ENCODE measurements around the gene PLCD4. TPM values are rescaled to one million over a fixed set of nuclear protein-coding genes. Genes with fewer than 3 reads are reported as not detected.
A peak's percentile ranks its signal among the peaks of the same experiment; 100 is the strongest.

Gene PLCD4
- total RNA-seq, 1 donor from 2014 or later = 1.9 TPM

- Histone ChIP-seq H3K4me3 (peak overlapping the region; percentile 75 to 89), H3K4me1 (peaks cover 5 to 26% of the 10 kb centered on the region in 2 donors), H3K9me3 (no peaks in the 10 kb centered on the region), H3K27me3 (no peaks in the 10 kb centered on the region), H3K36me3 (peaks cover 0 to 6% of the 10 kb centered on the region in 2 donors), H3K27ac (peak overlapping the region; percentile 91 to 95)
- DNase-seq (ENCODE audit: low spot score in 2 of 2) = peak in 1 of 2 donors; percentile 10
- intact Hi-C loops (cut with DNase I) = loop anchor here (1.0 to 5.0 kb wide), 5 partner anchors 143 to 295 kb away; partner anchors contain the start of genes AAMP, PNKD and TTLL4
- TF ChIP-seq, protein P1, sequence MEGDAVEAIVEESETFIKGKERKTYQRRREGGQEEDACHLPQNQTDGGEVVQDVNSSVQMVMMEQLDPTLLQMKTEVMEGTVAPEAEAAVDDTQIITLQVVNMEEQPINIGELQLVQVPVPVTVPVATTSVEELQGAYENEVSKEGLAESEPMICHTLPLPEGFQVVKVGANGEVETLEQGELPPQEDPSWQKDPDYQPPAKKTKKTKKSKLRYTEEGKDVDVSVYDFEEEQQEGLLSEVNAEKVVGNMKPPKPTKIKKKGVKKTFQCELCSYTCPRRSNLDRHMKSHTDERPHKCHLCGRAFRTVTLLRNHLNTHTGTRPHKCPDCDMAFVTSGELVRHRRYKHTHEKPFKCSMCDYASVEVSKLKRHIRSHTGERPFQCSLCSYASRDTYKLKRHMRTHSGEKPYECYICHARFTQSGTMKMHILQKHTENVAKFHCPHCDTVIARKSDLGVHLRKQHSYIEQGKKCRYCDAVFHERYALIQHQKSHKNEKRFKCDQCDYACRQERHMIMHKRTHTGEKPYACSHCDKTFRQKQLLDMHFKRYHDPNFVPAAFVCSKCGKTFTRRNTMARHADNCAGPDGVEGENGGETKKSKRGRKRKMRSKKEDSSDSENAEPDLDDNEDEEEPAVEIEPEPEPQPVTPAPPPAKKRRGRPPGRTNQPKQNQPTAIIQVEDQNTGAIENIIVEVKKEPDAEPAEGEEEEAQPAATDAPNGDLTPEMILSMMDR (IDR thresholded peaks at IDR 0.05) = no peak
Measured at GRCh38 chr2:218567797-218568189, 39.9 kb upstream of the PLCD4 start.

DNA sequence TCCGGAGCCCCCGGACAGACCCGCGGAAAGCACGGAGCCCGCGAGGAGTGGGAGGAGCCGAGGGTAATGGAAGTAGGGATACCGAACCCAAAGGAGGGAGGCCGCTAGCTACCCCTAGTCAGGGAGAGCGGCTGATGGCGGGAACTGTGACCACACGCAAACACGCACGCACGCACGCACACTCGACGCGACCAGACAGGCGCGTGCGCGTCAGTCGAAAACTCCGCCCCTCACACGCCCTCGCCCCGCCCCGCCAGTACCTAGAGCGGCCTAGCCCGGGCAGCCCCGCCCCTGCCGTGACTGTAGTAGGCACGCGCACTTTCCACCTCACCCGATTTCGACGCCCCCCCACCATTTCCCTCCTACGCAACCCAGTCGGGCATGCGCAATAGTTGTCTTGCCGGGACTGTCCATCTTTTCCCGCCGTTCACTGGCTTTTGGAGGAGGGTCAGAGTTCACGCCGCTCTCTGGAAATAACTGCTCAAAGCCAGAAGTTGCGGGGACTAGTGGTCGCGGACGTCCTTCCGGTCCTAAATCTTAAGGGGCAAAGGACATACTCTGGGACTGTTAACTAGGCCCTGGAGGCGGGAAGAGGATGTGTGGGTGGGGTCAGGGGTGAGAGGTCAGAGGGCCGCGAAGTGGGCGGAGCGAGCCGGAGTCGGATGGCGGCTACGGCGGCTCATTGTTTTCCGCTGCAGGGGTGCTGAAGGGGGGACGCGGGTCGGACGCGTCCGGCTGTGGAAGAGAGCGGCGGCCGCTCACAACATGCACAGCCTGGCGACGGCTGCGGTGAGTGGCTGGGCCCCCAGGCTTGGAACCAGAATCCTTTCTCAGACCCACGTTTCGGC is 39.3 kb upstream of the PLCD4 start, which contains the start of the genes CNOT9 and USP37:
Gene CNOT9 (plus strand): TSS at position 650 of the 848 bp plus-strand sequence. CDS start 116 bp downstream, at position 766.
Gene USP37 (minus strand): TSS at position 162 of the 848 bp plus-strand sequence. CDS start 9,698 bp downstream, outside the sequence.
- no peaks in the 10 kb centered on the region for H3K9me3 ChIP-seq
- H3K27me3 ChIP-seq = no peaks in the 10 kb centered on the region
- peak; percentile 96 to 100 for DNase-seq (ENCODE audit: low spot score in 2 of 2)
- peak within 1 kb of the TSS; percentile 91 to 95 for H3K27ac ChIP-seq
- TF ChIP-seq, protein P1 (IDR thresholded peaks at IDR 0.05) = no peak
- intact Hi-C loops (cut with DNase I) = loop anchor here (1.0 to 5.0 kb wide), 5 partner anchors 142 to 296 kb away; partner anchors contain the start of genes AAMP, PNKD and TTLL4
- peaks cover 5 to 26% of the 10 kb centered on the region in 2 donors for H3K4me1 ChIP-seq
- peak within 1 kb of the TSS; percentile 75 to 89 for H3K4me3 ChIP-seq
- H3K36me3 ChIP-seq = peaks cover 0 to 6% of the 10 kb centered on the region in 2 donors

- TF ChIP-seq, protein P1 (IDR thresholded peaks at IDR 0.05) = no peak
- peaks cover 5 to 26% of the 10 kb centered on the region in 2 donors for H3K4me1 ChIP-seq
- intact Hi-C loops (cut with DNase I) = loop anchor here (2.0 to 5.0 kb wide), 3 partner anchors 142 to 297 kb away; partner anchors contain the start of genes AAMP, PNKD and TTLL4
Measured at GRCh38 chr2:218569038-218569431, 38.7 kb upstream of the PLCD4 start.

DNA sequence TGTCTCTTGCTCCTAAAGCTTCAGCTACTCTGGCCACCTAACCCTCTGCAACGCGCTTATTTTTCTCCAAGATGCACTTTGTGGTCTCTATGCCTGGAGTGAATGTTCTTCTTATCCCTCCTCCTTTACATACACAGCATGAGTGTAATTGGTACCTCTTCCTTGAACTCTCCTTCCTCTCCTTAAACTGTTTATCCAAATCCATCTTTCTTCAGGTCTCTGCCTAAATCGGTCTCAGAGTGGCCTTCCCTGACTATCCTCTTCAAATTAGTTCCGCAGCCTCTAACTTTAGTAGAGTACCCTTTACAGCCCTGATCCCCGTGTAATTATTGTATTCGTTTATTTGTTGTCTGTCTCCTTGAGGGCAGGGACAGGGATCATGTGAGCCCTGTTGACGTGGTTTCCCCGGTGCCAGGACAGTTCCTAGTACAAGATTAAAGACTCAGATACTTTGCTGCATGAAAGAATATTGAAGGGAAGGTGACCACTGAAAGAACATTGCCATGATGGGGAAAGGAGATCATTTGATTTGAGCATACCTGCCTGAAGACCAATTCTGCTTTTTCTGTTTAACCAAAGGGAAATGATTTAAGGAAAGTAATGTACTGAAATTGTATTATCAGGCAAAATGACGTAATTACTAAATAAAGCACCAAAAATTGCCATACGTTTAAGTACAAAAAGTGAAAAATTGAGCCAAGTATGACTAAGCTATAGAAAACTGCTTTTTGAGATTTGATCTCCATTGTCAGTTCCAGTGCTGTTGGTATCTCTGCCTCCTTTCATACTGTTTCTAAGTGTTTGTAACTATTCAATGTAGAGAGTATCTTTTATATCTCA is 37.8 kb upstream of the PLCD4 start:
- no peaks in the 10 kb centered on the region for H3K27me3 ChIP-seq
- H3K4me1 ChIP-seq = peaks cover 5 to 26% of the 10 kb centered on the region in 2 donors
- H3K4me3 ChIP-seq = peak overlapping the region; percentile 75 to 89
- H3K27ac ChIP-seq = peak overlapping the region; percentile 91 to 95
- peaks cover 0 to 8% of the 10 kb centered on the region in 2 donors for H3K36me3 ChIP-seq
- TF ChIP-seq, protein P1 (IDR thresholded peaks at IDR 0.05) = no peak
- DNase-seq (ENCODE audit: low spot score in 2 of 2) = no peak
- intact Hi-C loops (cut with DNase I) = loop anchor here (2.0 to 5.0 kb wide), 3 partner anchors 141 to 298 kb away; partner anchors contain the start of genes AAMP, PNKD and TTLL4
- no peaks in the 10 kb centered on the region for H3K9me3 ChIP-seq

More at GRCh38 chr2:218569038-218569431, 38.7 kb upstream of the PLCD4 start:
- Histone ChIP-seq H3K4me3 (peak overlapping the region; percentile 75 to 89), H3K27me3 (no peaks in the 10 kb centered on the region), H3K36me3 (peaks cover 0 to 7% of the 10 kb centered on the region in 2 donors), H3K9me3 (no peaks in the 10 kb centered on the region), H3K27ac (peak overlapping the region; percentile 91 to 95)
- DNase-seq (ENCODE audit: low spot score in 2 of 2) = peak in 1 of 2 donors; percentile 70

- Histone ChIP-seq H3K27ac (peak overlapping the region; percentile 91 to 95), H3K4me3 (no peak overlapping the region), H3K9me3 (no peaks in the 10 kb centered on the region), H3K36me3 (peaks cover 0 to 8% of the 10 kb centered on the region in 2 donors), H3K27me3 (no peaks in the 10 kb centered on the region), H3K4me1 (peaks cover 5 to 26% of the 10 kb centered on the region in 2 donors)
- intact Hi-C loops (cut with DNase I) = no loop called here
- DNase-seq (ENCODE audit: low spot score in 2 of 2) = no peak
- TF ChIP-seq, protein P1 (IDR thresholded peaks at IDR 0.05) = no peak
Measured at GRCh38 chr2:218570850-218571249, 36.8 kb upstream of the PLCD4 start.

Measured in ascending aorta (tissue), 2 donors.